Heart right ventricle (tissue), 16 donors: ENCODE results near the gene BTBD9. TPM values are rescaled to one million over a fixed set of nuclear protein-coding genes. Genes with fewer than 3 reads are reported as not detected.

Source experiments
- ATAC-seq, 8 donors: fragments of 200-7000 bp; cut with Tn5 transposase; one replicate each; pipeline ENCODE4 v1.9.1; 2020; ENCODE audit warnings: mild to moderate bottlenecking in 8 of 8, moderate library complexity in 8 of 8, moderate number of reproducible peaks in 1 of 8
- DNase-seq, 2 donors: peaks; one replicate each; pipeline ENCODE4 v3.0.0-alpha.2; 2020
- H3K27ac ChIP-seq, 10 donors: fragments of 200-600 bp; sonication (generic) in 2 of 10; one replicate each; pipeline versions ENCODE4 v1.5.0 to v1.8.0; 2020 to 2022; ENCODE audit warnings: mild to moderate bottlenecking in 3 of 10
- H3K27me3 ChIP-seq, 7 donors: fragments of 200-600 bp; one replicate each; pipeline ENCODE4 v1.8.0; 2021 to 2022; ENCODE audit warnings: mild to moderate bottlenecking in 2 of 7
- H3K36me3 ChIP-seq, 9 donors: fragments of 200-600 bp; sonication (generic) in 1 of 9; one replicate each; pipeline versions ENCODE4 v1.5.0 to v1.8.0; 2020 to 2022; ENCODE audit warnings: mild to moderate bottlenecking in 2 of 9
- H3K4me1 ChIP-seq, 9 donors: fragments of 200-600 bp; sonication (generic) in 1 of 9; one replicate each; pipeline versions ENCODE4 v1.5.0 to v1.8.0; 2020 to 2022; ENCODE audit warnings: mild to moderate bottlenecking in 4 of 9
- H3K4me3 ChIP-seq, 10 donors: fragments of 200-600 bp; sonication (generic) in 2 of 10; one replicate each; pipeline versions ENCODE4 v1.5.0 to v1.8.0; 2020 to 2022; ENCODE audit warnings: mild to moderate bottlenecking in 7 of 10, moderate library complexity in 2 of 10
- H3K9me3 ChIP-seq, 11 donors: fragments of 200-600 bp in 10 of 11; sonication (generic) in 2 of 11; one replicate each; pipeline versions ENCODE4 v1.5.0 to v1.8.0; 2013 to 2022; ENCODE audit warnings: mild to moderate bottlenecking in 2 of 11, control low read depth in 1 of 11, moderate library complexity in 1 of 11
- WGBS, 2 donors: extraction: QIAGEN DNeasy Blood & Tissue Kit; methylation state at CpG; one replicate each; pipeline ENCODE4 v1.1.7; 2013; ENCODE audit warnings: inconsistent platforms in 1 of 2; 5-methylcytosine and 5-hydroxymethylcytosine counted together
- intact Hi-C, 10 donors: fragments of 100-400 bp; cut with DNase I; formaldehyde crosslinking; loops; one replicate each; pipeline versions ENCODE4 v1.11.1 to v1.14.2; 2022
- polyA plus RNA-seq, 2 donors: library from polyadenylated mRNA; stranded (reverse); fragments of 200-250 nt; gene quantifications; one replicate each; pipeline ENCODE4 v1.2.3, GENCODE V29; 2013
- total RNA-seq, 10 donors: library from RNA; stranded (reverse); fragmentation: NEBNext Ultra II Directional in 3 of 10; extraction: Animal tissue kit (Norgen Biotek cat#: 25700) in 3 of 10; gene quantifications; one replicate each; pipeline versions ENCODE4 v1.2.1 to v1.2.4, GENCODE V29; 2021 to 2023
- TF ChIP-seq, protein P1 (sequence below), 9 donors: fragments of 200-600 bp; sonication (generic) in 2 of 9; IDR thresholded peaks; one replicate each; pipeline versions ENCODE4 v1.5.0 to v1.8.0; 2021 to 2022; ENCODE audit warnings: antibody characterized with exemption in 9 of 9, mild to moderate bottlenecking in 5 of 9, moderate library complexity in 1 of 9
- donor health status: Arrhythmogenic right ventricular cardiomyopathy.
- donor health status: ischemic (EF 13 %, LVEDD 7.1; RV severe dilation, severe dysfunction).
- donor health status: healthy with polysubstance abuse.
- donor health status: DM: no; HTN: yes; CAD: no.
- donor health status: DM: no; HTN: no; CAD: no.
- donor health status: ischemic (EF 25% LVEDD 6.9; RV normal size, moderate dysfunction).
- donor health status: ischemic (EF 25% LVEDD 5.7; RV mildly dilated, moderate dysfunction).
- donor health status: healthy.
- donor health status: DM: yes; HTN: yes; CAD: no.
- donor health status: Ischemic cardiomyopathy.
- donor health status: ischemic (EF 35%, LVEDD 5.7; RV mildly dilated, moderate dysfunction).
- donor health status: nonischemic (EF 11% LVEDD 7.7; RV severe dilation, severe dysfunction).
- donor health status: DM: yes; HTN: yes; CAD: no.
- donor health status: PGD.
- donor health status: ischemic (EF 29% LVEDD 5.4; RV normal size, mild dysfunction).
- donor health status: nonischemic (EF 23%, LVEDD 6.1; RV moderate dilation, normal function).

Gene BTBD9
- total and polyA plus RNA-seq, 12 donors = 4.2 to 27.7 (median 18.3) TPM

DNA sequence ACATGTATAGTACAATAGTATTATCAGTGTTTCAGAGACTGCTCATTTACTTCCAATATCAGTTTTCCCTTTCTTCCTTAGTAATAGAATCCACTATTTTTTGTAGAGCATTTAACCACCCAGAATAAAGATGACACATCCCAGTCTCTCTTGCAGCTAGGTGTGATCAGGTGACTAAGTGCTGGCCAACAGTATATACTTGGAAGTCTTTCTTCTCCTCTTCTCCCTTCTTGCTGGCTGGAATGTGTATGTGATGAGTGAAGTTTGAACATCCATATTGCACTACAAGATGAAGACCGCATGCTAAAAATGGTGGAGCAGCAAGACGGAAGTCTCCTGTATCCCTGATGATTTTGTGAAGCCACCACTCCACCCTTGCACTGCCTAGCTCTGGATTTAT lies 14.5 kb upstream of the BTBD9 start:
- TF ChIP-seq, protein P1, sequence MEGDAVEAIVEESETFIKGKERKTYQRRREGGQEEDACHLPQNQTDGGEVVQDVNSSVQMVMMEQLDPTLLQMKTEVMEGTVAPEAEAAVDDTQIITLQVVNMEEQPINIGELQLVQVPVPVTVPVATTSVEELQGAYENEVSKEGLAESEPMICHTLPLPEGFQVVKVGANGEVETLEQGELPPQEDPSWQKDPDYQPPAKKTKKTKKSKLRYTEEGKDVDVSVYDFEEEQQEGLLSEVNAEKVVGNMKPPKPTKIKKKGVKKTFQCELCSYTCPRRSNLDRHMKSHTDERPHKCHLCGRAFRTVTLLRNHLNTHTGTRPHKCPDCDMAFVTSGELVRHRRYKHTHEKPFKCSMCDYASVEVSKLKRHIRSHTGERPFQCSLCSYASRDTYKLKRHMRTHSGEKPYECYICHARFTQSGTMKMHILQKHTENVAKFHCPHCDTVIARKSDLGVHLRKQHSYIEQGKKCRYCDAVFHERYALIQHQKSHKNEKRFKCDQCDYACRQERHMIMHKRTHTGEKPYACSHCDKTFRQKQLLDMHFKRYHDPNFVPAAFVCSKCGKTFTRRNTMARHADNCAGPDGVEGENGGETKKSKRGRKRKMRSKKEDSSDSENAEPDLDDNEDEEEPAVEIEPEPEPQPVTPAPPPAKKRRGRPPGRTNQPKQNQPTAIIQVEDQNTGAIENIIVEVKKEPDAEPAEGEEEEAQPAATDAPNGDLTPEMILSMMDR (IDR thresholded peaks at IDR 0.05) = no peak
- no peaks in the 10 kb centered on the region for H3K27me3 ChIP-seq
- peaks cover 0 to 5% (median 0%) of the 10 kb centered on the region in 9 donors for H3K4me1 ChIP-seq
- H3K27ac ChIP-seq = no peak overlapping the region
- ATAC-seq (no peak), DNase-seq (no peak)
- WGBS, 2 donors = 65 to 86% methylated on average over 2 of the region's 2 CpGs
- no peak overlapping the region for H3K4me3 ChIP-seq
- intact Hi-C loops = no loop called here
- H3K9me3 ChIP-seq = peaks cover 0 to 6% (median 0%) of the 10 kb centered on the region in 11 donors
- peaks cover 0 to 38% (median 0%) of the 10 kb centered on the region in 9 donors for H3K36me3 ChIP-seq

DNA sequence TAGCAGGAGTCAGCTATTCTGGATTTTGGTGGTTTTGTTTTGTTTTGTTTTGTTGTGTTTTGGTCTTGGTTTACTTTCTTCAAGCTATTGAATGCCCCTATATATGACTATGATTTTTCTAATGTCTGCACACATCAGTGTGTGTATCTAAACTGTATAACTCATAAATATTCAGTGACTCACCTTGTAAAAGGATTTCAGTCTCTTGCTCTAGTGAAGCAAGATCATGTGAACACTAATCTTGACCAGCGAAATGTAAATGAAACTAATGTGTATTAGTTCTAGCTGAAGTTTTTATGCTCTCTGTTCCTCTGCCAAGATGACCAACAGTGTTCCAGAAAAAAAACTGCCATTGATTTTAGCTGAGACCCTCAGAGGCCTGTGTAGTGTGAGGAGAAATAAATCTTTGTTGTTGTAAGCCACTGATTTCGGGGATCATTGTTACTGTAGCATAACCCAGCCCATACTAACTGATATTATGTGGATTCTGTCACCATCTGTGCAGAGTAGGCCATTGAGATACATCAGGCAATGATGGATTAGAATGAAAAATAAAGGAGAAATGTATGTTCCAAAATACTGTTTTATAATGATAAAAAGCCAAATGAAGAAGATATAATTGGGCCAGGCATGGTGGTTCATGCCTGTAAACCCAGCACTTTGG lies 11.5 kb upstream of the BTBD9 start:
- 95 to 97% methylated on average over 2 of the region's 2 CpGs for WGBS, 2 donors
- Histone ChIP-seq H3K36me3 (peaks cover 0 to 10% (median 0%) of the 10 kb centered on the region in 9 donors), H3K4me1 (peaks cover 0 to 5% (median 0%) of the 10 kb centered on the region in 9 donors), H3K27me3 (no peaks in the 10 kb centered on the region), H3K27ac (no peak overlapping the region), H3K9me3 (peaks cover 0 to 6% (median 0%) of the 10 kb centered on the region in 11 donors), H3K4me3 (no peak overlapping the region)
- DNase-seq = no peak
- TF ChIP-seq, protein P1 (IDR thresholded peaks at IDR 0.05) = no peak
- intact Hi-C loops = no loop called here
- no peak for ATAC-seq

DNA sequence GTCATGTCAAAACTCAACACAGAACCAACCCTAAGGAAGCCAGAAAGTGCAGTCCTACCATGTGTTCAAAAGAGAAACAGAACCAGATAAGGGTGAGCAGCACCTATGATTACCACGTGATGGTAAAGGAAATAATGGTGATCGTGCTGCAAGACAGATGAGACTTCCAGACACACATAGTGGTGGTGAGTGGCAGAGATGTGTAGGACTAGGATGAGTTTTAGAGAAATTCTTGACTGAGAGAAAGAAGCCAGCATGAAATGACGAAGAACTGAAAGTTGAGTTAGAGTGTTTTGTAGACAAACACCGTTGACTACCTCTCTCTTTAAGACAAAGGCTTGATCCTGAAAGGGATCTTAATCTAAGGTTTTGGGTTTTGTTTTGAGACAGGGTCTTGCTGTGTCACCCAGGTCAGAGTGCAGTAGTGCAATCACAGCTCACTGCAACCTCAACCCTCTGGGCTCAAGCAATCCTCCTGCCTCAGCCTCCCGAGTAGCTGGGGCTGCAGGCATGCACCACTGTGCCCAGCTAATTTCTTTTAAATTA lies 10.6 kb upstream of the BTBD9 start:
- TF ChIP-seq, protein P1 (IDR thresholded peaks at IDR 0.05) = no peak
- WGBS, 2 donors = 88 to 89% methylated on average over 5 of the region's 5 CpGs
- DNase-seq (no peak), ATAC-seq (no peak)
- H3K27me3 ChIP-seq = no peaks in the 10 kb centered on the region
- H3K27ac ChIP-seq = no peak overlapping the region
- intact Hi-C loops = no loop called here
- peaks cover 0 to 6% (median 0%) of the 10 kb centered on the region in 11 donors for H3K9me3 ChIP-seq
- peaks cover 0 to 6% (median 0%) of the 10 kb centered on the region in 9 donors for H3K36me3 ChIP-seq
- H3K4me3 ChIP-seq = no peak overlapping the region
- H3K4me1 ChIP-seq = peaks cover 0 to 5% (median 0%) of the 10 kb centered on the region in 9 donors

DNA sequence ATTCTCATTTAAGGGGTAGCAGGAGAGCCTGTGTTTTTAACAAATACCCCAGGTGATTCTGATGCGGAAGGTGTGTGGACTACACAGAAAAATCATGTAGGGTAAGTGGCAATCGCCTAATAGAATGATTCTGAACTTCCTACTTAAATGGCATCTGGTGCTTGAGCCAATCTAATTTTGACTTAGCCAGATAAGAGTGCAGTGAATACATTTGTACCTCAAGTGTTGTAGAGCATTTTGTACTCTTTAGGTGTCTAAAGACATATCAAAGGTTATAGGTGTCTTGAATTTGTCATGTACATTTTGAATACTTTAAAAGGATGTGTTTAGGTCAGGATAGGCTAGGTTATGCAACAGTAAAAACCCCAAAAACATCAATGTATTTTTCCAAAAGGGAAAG lies 10.0 kb upstream of the BTBD9 start:
- intact Hi-C loops = no loop called here
- ATAC-seq (peak in 1 of 8 donors; percentile 46), DNase-seq (no peak)
- peaks cover 0 to 6% (median 0%) of the 10 kb centered on the region in 9 donors for H3K36me3 ChIP-seq
- peaks cover 0 to 10% (median 3%) of the 10 kb centered on the region in 9 donors for H3K4me1 ChIP-seq
- H3K27me3 ChIP-seq = no peaks in the 10 kb centered on the region
- H3K27ac ChIP-seq = no peak overlapping the region
- 64 to 79% methylated on average over 2 of the region's 2 CpGs for WGBS, 2 donors
- peaks cover 0 to 6% (median 0%) of the 10 kb centered on the region in 11 donors for H3K9me3 ChIP-seq
- H3K4me3 ChIP-seq = no peak overlapping the region
- TF ChIP-seq, protein P1 (IDR thresholded peaks at IDR 0.05) = no peak
